Measurements from ENCODE around the gene PI4KA. TPM values are rescaled to one million over a fixed set of nuclear protein-coding genes. Genes with fewer than 3 reads are reported as not detected.

Gene PI4KA
- total RNA-seq, 4 donors from 2014 or later = 69.8 to 115 (median 82.3) TPM

DNA sequence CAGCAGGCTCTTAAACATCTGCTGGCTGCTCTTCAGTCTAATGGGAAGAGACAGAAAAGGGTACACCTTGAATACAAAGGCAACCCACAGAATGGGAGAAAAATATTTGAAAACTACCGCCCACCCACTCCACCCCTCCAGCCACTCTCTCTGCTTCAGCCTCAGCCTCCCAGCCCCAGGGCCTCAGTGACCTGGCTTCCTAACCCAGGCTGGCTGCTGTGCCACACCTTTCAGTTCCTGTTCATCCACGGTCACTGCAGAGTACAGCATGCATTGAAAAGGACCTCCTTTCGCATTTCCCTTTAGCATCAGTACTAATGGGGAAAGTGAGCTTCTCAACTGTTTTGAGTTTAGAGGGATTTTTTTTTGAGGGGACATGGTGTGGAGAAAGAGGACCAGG, 113.5 kb downstream of the PI4KA start:
- TF ChIP-seq POLR2AphosphoS5 (IDR thresholded peaks at IDR 0.05) (no peak), POLR2A (IDR thresholded peaks at IDR 0.05; ENCODE audit: low read depth) (no peak)
- peaks cover 47 to 88% (median 75%) of the 10 kb centered on the region in 4 donors for H3K36me3 ChIP-seq

DNA sequence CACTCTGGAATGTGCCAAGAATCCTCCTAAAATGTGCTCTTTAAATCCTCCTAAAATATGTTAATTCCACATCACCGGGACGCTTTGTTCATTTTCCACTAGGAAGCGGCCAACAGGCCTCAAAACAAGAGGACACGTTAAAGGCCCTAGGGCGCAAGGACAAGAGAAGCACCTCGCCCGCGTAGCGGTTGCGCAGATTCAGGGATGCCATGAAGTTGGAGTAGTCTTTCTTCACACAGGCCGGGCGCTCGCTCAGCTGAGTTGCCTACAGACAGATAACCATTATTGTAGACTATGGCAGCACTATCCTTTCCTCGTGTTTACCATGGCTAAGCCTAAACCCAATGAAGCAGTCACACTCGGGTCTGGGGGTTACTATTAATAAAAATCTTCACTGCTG, 114.2 kb downstream of the PI4KA start:
- intact Hi-C loops (cut with DNase I) = no loop called here
- DNase-seq (ENCODE audit: extremely low spot score) = no peak
- Histone ChIP-seq H3K27ac (replicated peaks in 1 of 4) (no peak overlapping the region), H3K4me3 (no peak overlapping the region), H3K4me1 (peaks cover 0 to 18% (median 15%) of the 10 kb centered on the region in 4 donors), H3K9me3 (no peaks in the 10 kb centered on the region), H3K36me3 (peaks cover 47 to 86% (median 70%) of the 10 kb centered on the region in 4 donors), H3K27me3 (no peaks in the 10 kb centered on the region)
- 96% methylated on average over 15 of the region's 15 CpGs for WGBS
- TF ChIP-seq, protein P1, sequence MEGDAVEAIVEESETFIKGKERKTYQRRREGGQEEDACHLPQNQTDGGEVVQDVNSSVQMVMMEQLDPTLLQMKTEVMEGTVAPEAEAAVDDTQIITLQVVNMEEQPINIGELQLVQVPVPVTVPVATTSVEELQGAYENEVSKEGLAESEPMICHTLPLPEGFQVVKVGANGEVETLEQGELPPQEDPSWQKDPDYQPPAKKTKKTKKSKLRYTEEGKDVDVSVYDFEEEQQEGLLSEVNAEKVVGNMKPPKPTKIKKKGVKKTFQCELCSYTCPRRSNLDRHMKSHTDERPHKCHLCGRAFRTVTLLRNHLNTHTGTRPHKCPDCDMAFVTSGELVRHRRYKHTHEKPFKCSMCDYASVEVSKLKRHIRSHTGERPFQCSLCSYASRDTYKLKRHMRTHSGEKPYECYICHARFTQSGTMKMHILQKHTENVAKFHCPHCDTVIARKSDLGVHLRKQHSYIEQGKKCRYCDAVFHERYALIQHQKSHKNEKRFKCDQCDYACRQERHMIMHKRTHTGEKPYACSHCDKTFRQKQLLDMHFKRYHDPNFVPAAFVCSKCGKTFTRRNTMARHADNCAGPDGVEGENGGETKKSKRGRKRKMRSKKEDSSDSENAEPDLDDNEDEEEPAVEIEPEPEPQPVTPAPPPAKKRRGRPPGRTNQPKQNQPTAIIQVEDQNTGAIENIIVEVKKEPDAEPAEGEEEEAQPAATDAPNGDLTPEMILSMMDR (IDR thresholded peaks at IDR 0.05) = no peak
- TF ChIP-seq EP300 (IDR thresholded peaks at IDR 0.05) (no peak), POLR2AphosphoS5 (IDR thresholded peaks at IDR 0.05) (no peak), POLR2A (IDR thresholded peaks at IDR 0.05; ENCODE audit: low read depth) (no peak)

More for the DNA sequence above, 113.5 kb downstream of the PI4KA start:
- no peaks in the 10 kb centered on the region for H3K9me3 ChIP-seq
- no peak for DNase-seq (ENCODE audit: extremely low spot score)
- H3K27ac ChIP-seq (replicated peaks in 1 of 4) = no peak overlapping the region
- no peak overlapping the region for H3K4me3 ChIP-seq
- intact Hi-C loops (cut with DNase I) = no loop called here
- 91% methylated on average over 3 of the region's 3 CpGs for WGBS
- H3K27me3 ChIP-seq = no peaks in the 10 kb centered on the region
- H3K4me1 ChIP-seq = peaks cover 0 to 25% (median 20%) of the 10 kb centered on the region in 4 donors

DNA sequence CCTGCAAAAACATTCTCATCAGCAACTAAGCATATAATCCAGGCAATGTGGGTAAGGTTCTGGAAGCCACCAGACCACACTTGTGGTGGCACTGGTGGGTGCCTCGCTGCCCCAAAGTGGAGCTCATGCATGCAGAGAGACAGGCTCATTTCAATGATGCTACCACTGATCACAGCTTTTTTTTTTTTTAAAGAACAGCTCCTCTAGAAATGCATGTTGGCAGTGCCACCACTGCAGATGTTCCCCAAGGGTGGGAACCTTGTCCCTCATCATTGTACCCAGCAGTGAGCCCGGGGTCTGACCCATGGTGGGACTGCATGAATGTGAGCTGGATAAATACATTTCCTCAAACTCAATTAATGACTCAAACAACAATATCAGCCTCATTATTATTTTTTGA, 115.8 kb downstream of the PI4KA start:
- H3K27ac ChIP-seq (replicated peaks in 1 of 4) = no peak overlapping the region
- TF ChIP-seq, protein P1 (IDR thresholded peaks at IDR 0.05) = no peak
- TF ChIP-seq POLR2AphosphoS5 (IDR thresholded peaks at IDR 0.05) (no peak), POLR2A (IDR thresholded peaks at IDR 0.05; ENCODE audit: low read depth) (no peak), EP300 (IDR thresholded peaks at IDR 0.05) (no peak)
- intact Hi-C loops (cut with DNase I) = no loop called here
- DNase-seq (ENCODE audit: extremely low spot score) = no peak
- H3K27me3 ChIP-seq = no peaks in the 10 kb centered on the region
- 50% methylated on average over 2 of the region's 2 CpGs for WGBS
- peaks cover 55 to 86% (median 71%) of the 10 kb centered on the region in 4 donors for H3K36me3 ChIP-seq
- H3K4me1 ChIP-seq = peaks cover 0 to 5% (median under 1%) of the 10 kb centered on the region in 4 donors
- H3K9me3 ChIP-seq = no peaks in the 10 kb centered on the region
- H3K4me3 ChIP-seq = no peak overlapping the region

DNA sequence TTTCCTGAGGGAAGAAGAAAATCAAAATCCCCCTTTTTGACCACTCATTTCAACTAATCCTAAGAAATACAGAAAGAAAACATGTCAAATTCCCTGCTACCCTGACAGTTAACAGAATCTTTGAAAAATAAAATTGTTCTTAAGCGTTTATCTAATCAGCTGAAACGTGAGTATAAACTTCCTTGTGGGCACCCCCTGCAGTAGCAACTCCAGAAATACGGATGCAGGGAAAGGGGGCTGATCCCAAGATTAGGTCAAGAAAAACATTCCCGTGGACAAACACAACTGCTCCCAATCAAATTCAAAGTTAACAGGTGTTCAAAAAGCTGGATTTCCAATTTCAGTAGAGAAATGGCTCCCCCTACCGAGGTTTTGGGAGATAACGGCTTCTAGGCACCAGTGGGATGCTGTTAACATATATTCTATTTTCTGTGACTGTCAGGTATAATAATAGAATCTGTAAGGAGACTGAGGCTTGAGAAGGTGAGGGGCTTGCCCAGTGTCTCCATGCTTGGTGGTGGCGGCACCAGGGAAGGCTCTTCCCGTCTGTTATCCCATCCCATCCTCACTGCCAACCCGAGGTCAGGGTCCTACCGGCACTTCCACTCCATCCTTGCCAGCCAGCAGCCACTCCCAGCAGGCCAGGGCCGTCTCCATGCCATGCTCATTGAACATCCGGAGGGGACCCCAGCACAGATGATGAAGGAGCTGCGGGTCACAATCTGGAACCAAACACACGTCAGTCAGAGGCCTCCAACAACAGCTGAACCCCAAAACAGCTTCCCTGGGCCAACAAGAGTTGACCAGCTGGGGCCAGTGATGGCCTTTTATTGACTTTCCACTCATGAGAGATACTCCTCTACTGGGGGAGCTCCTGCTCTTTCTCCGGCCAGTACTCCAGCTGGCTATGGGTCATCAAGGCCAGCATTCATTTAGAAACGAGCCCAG, 116.7 kb downstream of the PI4KA start:
- no peak overlapping the region for H3K27ac ChIP-seq (replicated peaks in 1 of 4)
- H3K9me3 ChIP-seq = no peaks in the 10 kb centered on the region
- intact Hi-C loops (cut with DNase I) = no loop called here
- peaks cover 50 to 78% (median 64%) of the 10 kb centered on the region in 4 donors for H3K36me3 ChIP-seq
- TF ChIP-seq POLR2AphosphoS5 (IDR thresholded peaks at IDR 0.05) (no peak), EP300 (IDR thresholded peaks at IDR 0.05) (no peak), POLR2A (IDR thresholded peaks at IDR 0.05; ENCODE audit: low read depth) (no peak)
- TF ChIP-seq, protein P1 (IDR thresholded peaks at IDR 0.05) = peak; percentile 39 to 53 (median 43)
- no peak for DNase-seq (ENCODE audit: extremely low spot score)
- H3K4me1 ChIP-seq = peaks cover 0 to 4% (median 0%) of the 10 kb centered on the region in 4 donors
- 71% methylated on average over 14 of the region's 16 CpGs for WGBS
- no peaks in the 10 kb centered on the region for H3K27me3 ChIP-seq
- H3K4me3 ChIP-seq = no peak overlapping the region

DNA sequence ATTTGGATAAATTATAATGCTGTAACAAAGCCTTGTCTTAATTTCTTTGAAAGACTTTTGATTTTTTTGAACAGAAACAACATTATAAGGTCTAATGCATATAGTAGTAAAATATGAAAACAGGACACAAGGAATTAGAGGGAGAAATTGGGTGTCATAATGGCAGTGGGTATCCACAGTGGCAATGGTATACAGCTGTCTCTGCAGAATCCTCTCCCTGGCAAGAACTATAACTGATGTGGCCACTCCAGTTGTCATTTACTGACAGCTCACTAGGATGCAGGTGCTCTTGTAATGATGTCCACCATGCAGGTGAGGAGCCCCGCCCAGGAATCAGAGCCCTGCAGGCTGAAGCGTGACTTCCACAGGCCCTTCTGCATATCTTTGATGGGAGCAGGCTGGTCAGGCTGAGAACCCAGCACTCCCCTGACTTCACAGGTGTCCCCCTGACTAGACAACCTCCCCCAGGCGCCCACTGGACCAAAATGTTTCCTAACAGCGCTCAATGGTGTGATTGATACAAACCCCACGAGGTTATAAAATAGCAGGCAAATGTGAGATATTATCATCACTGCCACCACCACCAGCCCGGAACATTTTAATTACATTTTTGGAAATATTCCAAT, 117.5 kb downstream of the PI4KA start:
- no peak for DNase-seq (ENCODE audit: extremely low spot score)

More for the DNA sequence above, 117.5 kb downstream of the PI4KA start:
- Histone ChIP-seq H3K27me3 (no peaks in the 10 kb centered on the region), H3K4me1 (peaks cover 0 to 4% (median 0%) of the 10 kb centered on the region in 4 donors), H3K36me3 (peaks cover 45 to 77% (median 61%) of the 10 kb centered on the region in 4 donors), H3K9me3 (no peaks in the 10 kb centered on the region), H3K4me3 (no peak overlapping the region), H3K27ac (replicated peaks in 1 of 4) (no peak overlapping the region)
- intact Hi-C loops (cut with DNase I) = no loop called here
- TF ChIP-seq POLR2AphosphoS5 (IDR thresholded peaks at IDR 0.05) = no peak
- TF ChIP-seq, protein P1 (IDR thresholded peaks at IDR 0.05) = no peak
- TF ChIP-seq POLR2A (IDR thresholded peaks at IDR 0.05; ENCODE audit: low read depth) = no peak
- TF ChIP-seq EP300 (IDR thresholded peaks at IDR 0.05) = no peak
- WGBS = 76% methylated on average over 4 of the region's 6 CpGs

Data from esophagus muscularis mucosa (tissue), 4 donors.